KBM-7 (cell line): ENCODE data around the gene PMF1.
A peak's percentile ranks its signal among the peaks of the same experiment; 100 is the strongest.

Source experiments
- DNase-seq: peaks from one replicate; pipeline ENCODE4 v3.0.0-alpha.2; 2015
- in situ Hi-C: fragments of 300-500 bp; cut with MboI; formaldehyde crosslinking; loops from 2 replicates; pipeline ENCODE4 v1.14.3; 2020; ENCODE audit warnings: low sequenced_read_pairs, low pct_unique_long_range_greater_than_20kb, mixed read lengths

PMF1 gene

DNA sequence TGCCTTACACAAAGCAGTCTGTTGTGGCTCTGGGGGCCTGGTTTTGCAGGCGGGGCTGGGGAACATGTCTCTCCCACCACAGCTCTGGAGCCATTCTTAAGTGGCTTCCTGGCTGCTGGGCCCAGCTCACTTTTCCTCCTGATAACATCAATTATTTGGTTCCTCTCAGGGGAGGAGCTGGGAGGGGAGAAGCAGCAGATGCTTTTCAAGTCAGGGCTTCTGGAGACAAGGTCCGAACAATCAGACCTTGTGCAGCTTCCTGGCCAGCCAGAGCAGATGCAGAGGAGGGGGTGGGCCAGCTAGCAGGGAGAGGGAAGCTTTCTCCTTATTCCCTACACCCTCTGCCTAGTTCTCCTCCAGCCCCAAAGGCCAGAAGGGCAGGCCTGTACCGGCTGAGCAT is 38.7 kb downstream of the PMF1 start:
- peak; percentile 92 for DNase-seq
- in situ Hi-C loops = no loop called here

- DNase-seq = no peak
- in situ Hi-C loops = no loop called here
Observed at GRCh38 chr1:156253634-156254033, 40.8 kb downstream of the PMF1 start.

DNA sequence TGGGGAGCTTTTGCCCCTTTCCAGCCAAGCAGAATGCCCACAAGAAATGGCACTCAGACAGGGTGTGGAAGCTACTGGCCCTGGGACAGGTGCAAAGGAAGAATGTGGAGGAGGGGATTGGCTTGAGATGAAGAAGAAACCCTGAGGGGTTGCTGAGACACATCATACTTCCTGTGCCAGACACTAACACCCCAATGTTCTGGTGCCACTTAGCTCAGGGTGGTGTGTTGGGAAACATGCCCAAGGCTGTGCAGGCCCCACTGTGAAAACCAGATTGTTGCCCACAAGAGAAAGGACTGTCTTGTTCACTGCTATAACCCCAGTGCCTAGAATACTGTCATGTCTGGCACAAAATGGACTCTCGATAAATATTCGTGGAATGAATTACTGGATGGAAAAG is 44.9 kb downstream of the PMF1 start:
- no peak for DNase-seq
- in situ Hi-C loops = no loop called here

- no peak for DNase-seq
- in situ Hi-C loops = no loop called here
Observed at GRCh38 chr1:156258859-156259258, 46.1 kb downstream of the PMF1 start.

DNA sequence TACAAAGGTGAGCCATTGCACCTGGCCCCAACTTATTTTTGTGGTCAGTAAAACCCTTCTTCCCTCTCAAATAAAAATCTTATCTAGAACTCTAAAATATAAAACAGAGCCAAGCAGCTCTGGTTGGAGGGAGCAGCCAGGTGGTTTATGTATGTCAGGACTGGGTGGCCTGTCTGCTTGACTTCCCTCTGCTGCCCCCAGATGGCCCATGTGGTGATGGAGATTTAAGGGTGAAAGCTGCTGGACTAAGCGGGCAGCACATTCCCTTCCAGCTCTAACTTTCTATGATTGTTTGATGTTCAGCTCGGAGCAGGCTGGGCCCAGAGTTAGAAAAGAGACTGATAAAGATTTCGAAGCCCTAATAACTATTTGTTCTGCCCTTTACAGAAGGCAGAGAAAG is 47.0 kb downstream of the PMF1 start:
- peak; percentile 47 for DNase-seq
- in situ Hi-C loops = no loop called here

GRCh38 chr1:156260896-156261295 is 48.1 kb downstream of the PMF1 start:
- in situ Hi-C loops = no loop called here

GRCh38 chr1:156262461-156263287 is 49.9 kb downstream of the PMF1 start:
- no peak for DNase-seq
- in situ Hi-C loops = no loop called here

More at GRCh38 chr1:156260896-156261295, 48.1 kb downstream of the PMF1 start:
- DNase-seq = no peak

GRCh38 chr1:156263288-156263655 is 50.5 kb downstream of the PMF1 start:
- in situ Hi-C loops = no loop called here
- no peak for DNase-seq

GRCh38 chr1:156266051-156266450 is 53.2 kb downstream of the PMF1 start:
- DNase-seq = no peak
- in situ Hi-C loops = no loop called here

DNA sequence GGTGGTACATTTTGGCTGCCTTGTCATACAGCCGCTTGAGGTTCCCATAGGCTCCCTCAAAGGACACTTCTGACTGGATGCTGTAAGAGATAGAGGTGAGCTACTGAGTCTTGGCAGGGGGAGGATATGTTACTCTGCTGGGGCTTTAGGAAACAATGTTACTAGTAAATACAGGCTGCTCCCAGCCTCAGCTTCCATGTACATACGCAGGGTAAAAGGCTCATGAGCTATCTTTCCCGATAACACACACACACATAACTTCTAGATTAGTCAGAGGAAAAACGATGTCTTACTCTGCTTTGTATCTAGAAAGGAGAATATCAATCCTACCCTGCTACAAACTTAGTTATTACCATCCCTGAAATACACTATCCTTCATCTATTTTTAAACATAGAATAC is 55.5 kb downstream of the PMF1 start:
- DNase-seq = no peak
- in situ Hi-C loops = no loop called here

GRCh38 chr1:156270314-156270713 is 57.5 kb downstream of the PMF1 start:
- in situ Hi-C loops = no loop called here
- no peak for DNase-seq

- no peak for DNase-seq
Observed at GRCh38 chr1:156276532-156276931, 63.7 kb downstream of the PMF1 start.

DNA sequence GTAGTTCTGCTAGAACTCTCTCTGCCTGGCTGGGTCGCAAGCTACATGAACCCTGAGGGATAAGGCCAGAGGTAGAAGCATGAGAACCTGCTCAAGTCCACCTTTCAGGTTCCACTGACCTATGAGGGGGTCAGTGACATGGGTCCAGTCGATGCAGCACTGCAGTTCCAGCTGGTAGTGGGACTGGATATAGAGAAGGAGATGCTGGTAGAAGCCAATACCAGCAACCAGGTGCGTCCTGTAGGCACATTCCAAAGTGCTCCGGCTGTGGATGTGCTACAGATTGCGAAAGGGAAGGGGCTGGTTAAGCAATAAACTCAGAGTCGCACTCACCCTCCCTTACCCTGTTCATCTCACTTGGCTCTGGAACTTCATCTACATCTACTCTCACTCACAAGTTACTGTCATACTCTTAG is 64.2 kb downstream of the PMF1 start:
- in situ Hi-C loops = no loop called here
- no peak for DNase-seq

More at GRCh38 chr1:156276532-156276931, 63.7 kb downstream of the PMF1 start:
- in situ Hi-C loops = no loop called here

- in situ Hi-C loops = no loop called here
- no peak for DNase-seq
Observed at GRCh38 chr1:156279837-156280236, 67.0 kb downstream of the PMF1 start.

GRCh38 chr1:156281281-156281680 is 68.5 kb downstream of the PMF1 start:
- in situ Hi-C loops = no loop called here
- DNase-seq = peak; percentile 79

DNA sequence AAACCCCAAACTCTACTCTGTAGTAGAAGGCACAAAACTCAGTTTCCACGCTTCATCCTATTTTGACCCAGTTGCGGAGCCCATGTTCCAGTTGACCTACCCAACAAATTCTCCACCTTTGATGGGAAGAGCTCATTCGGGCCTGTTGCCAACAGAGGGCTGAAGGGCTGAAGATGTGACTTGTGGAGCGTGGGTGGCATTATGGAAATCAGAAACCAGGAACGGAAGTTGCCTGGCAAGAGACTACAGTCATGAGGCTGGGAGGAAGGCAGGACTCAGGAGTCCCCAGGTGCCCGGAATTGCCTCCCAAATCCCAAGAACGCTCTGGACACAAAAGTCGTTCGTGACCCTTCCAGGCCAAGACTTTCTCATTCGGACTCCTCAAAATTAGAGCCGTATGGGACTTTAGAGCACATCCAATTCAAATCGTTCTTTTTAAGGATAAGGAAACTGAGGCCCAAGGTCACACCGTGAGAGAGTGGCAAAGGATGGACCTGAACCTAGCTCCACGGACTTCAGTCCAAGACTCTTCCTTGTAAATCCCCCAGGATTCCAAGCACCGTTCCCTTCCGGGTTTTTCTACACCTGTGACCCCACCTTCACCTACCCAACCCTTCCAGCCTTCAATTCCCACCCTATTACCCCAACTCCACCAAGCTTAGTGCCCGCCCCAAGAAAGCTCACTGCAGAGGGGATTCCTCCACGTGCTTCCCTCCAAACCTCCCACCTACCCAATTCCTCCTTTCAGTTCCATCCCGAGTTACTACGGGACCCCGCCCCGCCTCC is 69.1 kb downstream of the PMF1 start:
- DNase-seq = peak; percentile 57
- in situ Hi-C loops = no loop called here

GRCh38 chr1:156282479-156283222 is 69.8 kb downstream of the PMF1 start, which contains the start of gene SMG5:
Gene SMG5 (minus strand): TSS chr1:156282825. CDS start chr1:156282680, 145 bp downstream.
- in situ Hi-C loops = no loop called here
- peak; percentile 96 for DNase-seq

- in situ Hi-C loops = no loop called here
- DNase-seq = no peak
Observed at GRCh38 chr1:156283521-156283920, 70.7 kb downstream of the PMF1 start.

GRCh38 chr1:156284112-156284511 is 71.3 kb downstream of the PMF1 start, which contains the start of gene TMEM79:
Gene TMEM79 (plus strand): TSS chr1:156284325. CDS start chr1:156285227, 902 bp downstream.
- no peak for DNase-seq
- in situ Hi-C loops = no loop called here

DNA sequence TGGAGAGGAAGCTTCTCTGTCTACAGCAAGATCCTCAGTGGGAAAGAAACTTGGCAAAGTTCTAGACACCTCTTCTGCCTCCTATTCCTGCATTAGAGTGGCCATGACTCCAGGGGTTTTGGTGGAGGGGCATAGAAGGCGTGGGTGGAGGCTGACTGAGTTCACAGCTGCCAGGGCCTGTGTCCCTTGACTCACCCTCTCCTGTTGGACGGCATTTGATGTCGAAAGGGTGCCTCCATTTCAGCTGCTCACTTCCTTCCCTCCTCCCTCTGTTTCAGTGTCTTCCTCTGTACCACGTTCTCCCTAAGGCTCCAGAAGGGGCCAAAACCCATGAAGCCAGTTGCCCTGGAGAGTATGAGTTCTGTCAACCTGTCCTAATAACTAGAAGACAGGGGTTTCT is 72.0 kb downstream of the PMF1 start:
- in situ Hi-C loops = no loop called here

More for the DNA sequence above, 72.0 kb downstream of the PMF1 start:
- no peak for DNase-seq
